COLO668 (cell line): ENCODE results near the gene BBS9.

Source experiments
- DNase-seq: peaks from one replicate; lab custom pipeline; 2025; ENCODE audit not compliant: unreplicated experiment; lab: John Stamatoyannopoulos, UW

BBS9 gene

GRCh38 chr7:33639552-33640197 lies 510.3 kb downstream of the BBS9 start:
- no peak for DNase-seq

GRCh38 chr7:33640741-33641140 lies 511.4 kb downstream of the BBS9 start:
- DNase-seq: no peak

GRCh38 chr7:33642312-33642711 lies 512.9 kb downstream of the BBS9 start:
- no peak for DNase-seq

- DNase-seq: no peak
Observed at GRCh38 chr7:33643530-33643929, 514.2 kb downstream of the BBS9 start.

- no peak for DNase-seq
Observed at GRCh38 chr7:33644489-33644888, 515.1 kb downstream of the BBS9 start.

- no peak for DNase-seq
Observed at GRCh38 chr7:33645104-33645503, 515.7 kb downstream of the BBS9 start.

- no peak for DNase-seq
Observed at GRCh38 chr7:33646166-33646565, 516.8 kb downstream of the BBS9 start.

GRCh38 chr7:33646891-33647391 lies 517.6 kb downstream of the BBS9 start:
- no peak for DNase-seq

GRCh38 chr7:33649476-33650441 lies 520.4 kb downstream of the BBS9 start:
- no peak for DNase-seq

- no peak for DNase-seq
Observed at GRCh38 chr7:33650828-33651227, 521.5 kb downstream of the BBS9 start.

GRCh38 chr7:33651998-33652515 lies 522.7 kb downstream of the BBS9 start:
- no peak for DNase-seq

GRCh38 chr7:33654676-33655075 lies 525.3 kb downstream of the BBS9 start:
- no peak for DNase-seq
